ENCODE results near the gene CHST6. TPM values are rescaled to one million over a fixed set of nuclear protein-coding genes. Genes with fewer than 3 reads are reported as not detected.

The CHST6 gene
- total RNA-seq, 1 experiment from 2014 or later, result 20.8 TPM

GRCh38 chr16:75479421-75479990, 15.7 kb downstream of the CHST6 start:
- no peak overlapping the region for H3K14ac ChIP-seq (ENCODE audit: insufficient read depth, low read length)
- no peak overlapping the region for H3K4me2 ChIP-seq (ENCODE audit: insufficient read depth, insufficient read length, low read length)
- no peak overlapping the region for H3T11ph ChIP-seq (ENCODE audit: low read length)
- TF ChIP-seq CTCF (conservative IDR thresholded peaks at IDR 0.05), result no peak
- no peaks in the 10 kb centered on the region for H3K79me1 ChIP-seq (ENCODE audit: insufficient read depth, low read depth, low read length, poor library complexity, severe bottlenecking)
- H3K4ac ChIP-seq (ENCODE audit: low read depth, low read length), result no peak overlapping the region
- H2BK12ac ChIP-seq (ENCODE audit: insufficient read length, low read depth, low read length), result no peak overlapping the region
- H3K4me1 ChIP-seq (ENCODE audit: insufficient read depth, low read length), result no peaks in the 10 kb centered on the region
- H4K5ac ChIP-seq (ENCODE audit: insufficient read length, low read depth, low read length), result no peak overlapping the region
- H3K56ac ChIP-seq (ENCODE audit: insufficient read length, low read depth, low read length), result no peak overlapping the region
- Mint-ChIP-seq H3K4me1 (peaks cover 5 to 6% of the 10 kb centered on the region in 2 experiments; a peak in 3 of 4 replicates), H3K4me3 (no peak overlapping the region), H3K27ac (no peak overlapping the region; a peak in 1 of 7 replicates), H3K36me3 (ENCODE audit: insufficient read depth in 1 of 3, low read depth in 3 of 3) (peaks cover 23 to 48% (median 45%) of the 10 kb centered on the region in 3 experiments), H3K27me3 (ENCODE audit: low read depth) (no peaks in the 10 kb centered on the region; the same call in 1 of the 2 replicates), H3K9me3 (no peaks in the 10 kb centered on the region)
- no peak overlapping the region for H3K27ac ChIP-seq (ENCODE audit: insufficient read length, low read depth, low read length)
- no peak overlapping the region for H2AK5ac ChIP-seq (ENCODE audit: insufficient read length, low read length)
- no peak overlapping the region for H3K23ac ChIP-seq (ENCODE audit: insufficient read length, low read depth, low read length)
- no peak overlapping the region for H2BK120ac ChIP-seq (ENCODE audit: low read depth, low read length, poor library complexity, severe bottlenecking)
- no peak overlapping the region for H2BK20ac ChIP-seq (ENCODE audit: low read depth, low read length, poor library complexity, severe bottlenecking)
- no peaks in the 10 kb centered on the region for H4K20me1 ChIP-seq (ENCODE audit: control insufficient read depth, insufficient read depth, insufficient read length)
- H3K18ac ChIP-seq (ENCODE audit: insufficient read length, low read depth, low read length), result no peak overlapping the region
- H3K27me3 ChIP-seq (ENCODE audit: insufficient read depth, low read length), result no peaks in the 10 kb centered on the region
- WGBS (ENCODE audit: extremely low coverage, insufficient read length, low lambda C conversion rate), result no CpG with 5 or more reads among the region's 47 CpGs
- no peak overlapping the region; the same call in 1 of the 2 replicates for H2BK15ac ChIP-seq (ENCODE audit: low read depth, low read length)
- no peaks in the 10 kb centered on the region for H3K23me2 ChIP-seq (ENCODE audit: insufficient read length, low read depth, low read length, poor library complexity, severe bottlenecking)
- no peak overlapping the region for H2BK5ac ChIP-seq (ENCODE audit: insufficient read length, low read length)
- no peak overlapping the region for H3K9ac ChIP-seq (ENCODE audit: extremely low read depth, insufficient read length, low read length)
- no peak overlapping the region for H4K8ac ChIP-seq (replicated peaks; ENCODE audit: insufficient read length, low read depth, low read length)
- no peak overlapping the region for H2AFZ ChIP-seq (ENCODE audit: low read length)
- no peaks in the 10 kb centered on the region for H3K9me3 ChIP-seq (ENCODE audit: control insufficient read depth, low read depth, low read length)
- DNase-seq, result no peak
- no peaks in the 10 kb centered on the region for H3K79me2 ChIP-seq (ENCODE audit: insufficient read depth, low read length)
- no peak overlapping the region for H4K91ac ChIP-seq (ENCODE audit: insufficient read length, low read depth, low read length)

All from H9 (cell line).